Measurements from ENCODE around the gene SNAP47.
A peak's percentile ranks its signal among the peaks of the same experiment; 100 is the strongest.

The SNAP47 gene

GRCh38 chr1:227723474-227723873, 11.8 kb upstream of the SNAP47 start:
- Histone ChIP-seq H3K27me3 (no peaks in the 10 kb centered on the region), H3K9ac (no peak overlapping the region), H3K27ac (no peak overlapping the region), H4K20me1 (no peaks in the 10 kb centered on the region), H3K9me3 (replicated peaks in 1 of 11) (peaks cover 55 to 68% (median 63%) of the 10 kb centered on the region in 11 experiments), H3K4me1 (peaks cover 11 to 15% (median 12%) of the 10 kb centered on the region in 10 experiments), H3K4me3 (no peak overlapping the region), H3K4me2 (no peak overlapping the region), H3K36me3 (peaks cover 0 to 4% (median 0%) of the 10 kb centered on the region in 11 experiments; a peak in 1 of 22 replicates)
- TF ChIP-seq Cebpa-rat (IDR thresholded peaks at IDR 0.05): no peak

GRCh38 chr1:227725046-227725445, 10.2 kb upstream of the SNAP47 start:
- H3K4me1 ChIP-seq: peaks cover 24 to 30% (median 27%) of the 10 kb centered on the region in 10 experiments
- H3K4me3 ChIP-seq: no peak overlapping the region
- no peaks in the 10 kb centered on the region for H3K27me3 ChIP-seq
- peaks cover 39 to 53% (median 47%) of the 10 kb centered on the region in 11 experiments for H3K9me3 ChIP-seq (replicated peaks in 1 of 11)
- H3K9ac ChIP-seq: no peak overlapping the region
- no peak overlapping the region for H3K4me2 ChIP-seq
- TF ChIP-seq Cebpa-rat (IDR thresholded peaks at IDR 0.05): no peak
- H4K20me1 ChIP-seq: peaks cover 0 to 15% (median 13%) of the 10 kb centered on the region in 11 experiments; a peak in 18 of 22 replicates
- H3K27ac ChIP-seq: no peak overlapping the region
- peaks cover 0 to under 1% (median 0%) of the 10 kb centered on the region in 11 experiments; a peak in 1 of 22 replicates for H3K36me3 ChIP-seq

- H3K36me3 ChIP-seq: peaks cover 3 to 10% (median 7%) of the 10 kb centered on the region in 11 experiments; a peak in 19 of 22 replicates
- no peak overlapping the region for H3K9ac ChIP-seq
- no peaks in the 10 kb centered on the region for H3K27me3 ChIP-seq
- no peak overlapping the region for H3K27ac ChIP-seq
- H3K4me1 ChIP-seq: peaks cover 24 to 41% (median 30%) of the 10 kb centered on the region in 10 experiments
- peaks cover 26 to 40% (median 34%) of the 10 kb centered on the region in 11 experiments for H3K9me3 ChIP-seq (replicated peaks in 1 of 11)
- no peak overlapping the region for H3K4me3 ChIP-seq
- H4K20me1 ChIP-seq: peaks cover 0 to 28% (median 26%) of the 10 kb centered on the region in 11 experiments; a peak in 18 of 22 replicates
- TF ChIP-seq Cebpa-rat (IDR thresholded peaks at IDR 0.05): no peak
- no peak overlapping the region for H3K4me2 ChIP-seq
Measured at GRCh38 chr1:227726318-227726717, 8.9 kb upstream of the SNAP47 start.

- Histone ChIP-seq H3K9ac (no peak overlapping the region), H3K27me3 (no peaks in the 10 kb centered on the region), H3K4me2 (peak overlapping the region in 10 of 11 experiments; percentile 87 to 99 (median 96); a peak in 21 of 22 replicates), H3K4me1 (peaks cover 24 to 44% (median 30%) of the 10 kb centered on the region in 10 experiments), H4K20me1 (peaks cover 0 to 35% (median 33%) of the 10 kb centered on the region in 11 experiments; a peak in 18 of 22 replicates), H3K9me3 (replicated peaks in 1 of 11) (peaks cover 19 to 32% (median 27%) of the 10 kb centered on the region in 11 experiments), H3K27ac (no peak overlapping the region), H3K36me3 (peaks cover 11 to 17% (median 15%) of the 10 kb centered on the region in 11 experiments; a peak in 21 of 22 replicates), H3K4me3 (no peak overlapping the region)
- TF ChIP-seq Cebpa-rat (IDR thresholded peaks at IDR 0.05): no peak
Measured at GRCh38 chr1:227726924-227727599, 8.2 kb upstream of the SNAP47 start.

GRCh38 chr1:227728059-227728891, 7.0 kb upstream of the SNAP47 start:
- H4K20me1 ChIP-seq: peaks cover 0 to 47% (median 45%) of the 10 kb centered on the region in 11 experiments; a peak in 19 of 22 replicates
- peaks cover 7 to 20% (median 15%) of the 10 kb centered on the region in 11 experiments for H3K9me3 ChIP-seq (replicated peaks in 1 of 11)
- H3K9ac ChIP-seq: peak overlapping the region; percentile 56 to 80 (median 71)
- H3K4me1 ChIP-seq: peaks cover 27 to 53% (median 37%) of the 10 kb centered on the region in 10 experiments
- peak overlapping the region in 9 of 11 experiments; percentile 9 to 54 (median 42); a peak in 12 of 22 replicates for H3K27ac ChIP-seq
- H3K36me3 ChIP-seq: peaks cover 23 to 29% (median 27%) of the 10 kb centered on the region in 11 experiments
- peak overlapping the region; percentile 56 to 74 (median 60) for H3K4me3 ChIP-seq
- H3K27me3 ChIP-seq: no peaks in the 10 kb centered on the region
- no peak for TF ChIP-seq Cebpa-rat (IDR thresholded peaks at IDR 0.05)
- H3K4me2 ChIP-seq: peak overlapping the region; percentile 94 to 99 (median 97)

GRCh38 chr1:227728892-227729143, 6.4 kb upstream of the SNAP47 start:
- no peak for TF ChIP-seq Cebpa-rat (IDR thresholded peaks at IDR 0.05)
- H3K4me3 ChIP-seq: peak overlapping the region; percentile 56 to 70 (median 60)
- peaks cover 32 to 58% (median 42%) of the 10 kb centered on the region in 10 experiments for H3K4me1 ChIP-seq
- peaks cover 1 to 15% (median 9%) of the 10 kb centered on the region in 11 experiments; a peak in 21 of 22 replicates for H3K9me3 ChIP-seq (replicated peaks in 1 of 11)
- peak overlapping the region in 8 of 11 experiments; percentile 9 to 54 (median 45); a peak in 10 of 22 replicates for H3K27ac ChIP-seq
- H3K36me3 ChIP-seq: peaks cover 26 to 34% (median 31%) of the 10 kb centered on the region in 11 experiments
- H4K20me1 ChIP-seq: peaks cover 0 to 53% (median 51%) of the 10 kb centered on the region in 11 experiments; a peak in 19 of 22 replicates
- peak overlapping the region; percentile 84 to 99 (median 95) for H3K4me2 ChIP-seq
- peak overlapping the region; percentile 52 to 80 (median 68) for H3K9ac ChIP-seq
- H3K27me3 ChIP-seq: no peaks in the 10 kb centered on the region

GRCh38 chr1:227729144-227729880, 5.9 kb upstream of the SNAP47 start:
- no peak for TF ChIP-seq Cebpa-rat (IDR thresholded peaks at IDR 0.05)
- H3K4me1 ChIP-seq: peaks cover 37 to 62% (median 47%) of the 10 kb centered on the region in 10 experiments
- H3K27ac ChIP-seq: peak overlapping the region in 7 of 11 experiments; percentile 40 to 54 (median 48); a peak in 6 of 22 replicates
- peak overlapping the region; percentile 84 to 99 (median 95) for H3K4me2 ChIP-seq
- peaks cover 26 to 36% (median 33%) of the 10 kb centered on the region in 11 experiments for H3K36me3 ChIP-seq
- H3K9me3 ChIP-seq (replicated peaks in 1 of 11): peaks cover 0 to 10% (median 4%) of the 10 kb centered on the region in 11 experiments; a peak in 11 of 22 replicates
- H3K9ac ChIP-seq: peak overlapping the region; percentile 52 to 80 (median 68); a peak in 19 of 22 replicates
- peak overlapping the region; percentile 56 to 70 (median 60) for H3K4me3 ChIP-seq
- no peaks in the 10 kb centered on the region for H3K27me3 ChIP-seq
- H4K20me1 ChIP-seq: peaks cover 0 to 58% (median 55%) of the 10 kb centered on the region in 11 experiments; a peak in 19 of 22 replicates
